GM12865 (cell line): ENCODE results near the gene RAP1GAP.

Experiments
- DNase-seq: peaks from one replicate; pipeline ENCODE4 v3.0.0; 2010; ENCODE audit warnings: low read depth
- H3K4me3 ChIP-seq: 2 replicates; pipeline ENCODE4 v1.5.1; 2011; ENCODE audit warnings: mild to moderate bottlenecking, low read depth, low read length, control low read depth
- CTCF ChIP-seq: IDR thresholded peaks from 2 replicates; pipeline ENCODE4 v1.5.1; 2011; ENCODE audit warnings: low read length, control low read depth, low read depth, inconsistent platforms; ENCODE audit not compliant: insufficient read depth; ENCODE audit errors: missing control alignments

RAP1GAP gene

GRCh38 chr1:21603177-21604138 is 65.7 kb downstream of the RAP1GAP start:
- TF ChIP-seq CTCF, result no peak
- no peak overlapping the region for H3K4me3 ChIP-seq
- DNase-seq, result no peak

DNA sequence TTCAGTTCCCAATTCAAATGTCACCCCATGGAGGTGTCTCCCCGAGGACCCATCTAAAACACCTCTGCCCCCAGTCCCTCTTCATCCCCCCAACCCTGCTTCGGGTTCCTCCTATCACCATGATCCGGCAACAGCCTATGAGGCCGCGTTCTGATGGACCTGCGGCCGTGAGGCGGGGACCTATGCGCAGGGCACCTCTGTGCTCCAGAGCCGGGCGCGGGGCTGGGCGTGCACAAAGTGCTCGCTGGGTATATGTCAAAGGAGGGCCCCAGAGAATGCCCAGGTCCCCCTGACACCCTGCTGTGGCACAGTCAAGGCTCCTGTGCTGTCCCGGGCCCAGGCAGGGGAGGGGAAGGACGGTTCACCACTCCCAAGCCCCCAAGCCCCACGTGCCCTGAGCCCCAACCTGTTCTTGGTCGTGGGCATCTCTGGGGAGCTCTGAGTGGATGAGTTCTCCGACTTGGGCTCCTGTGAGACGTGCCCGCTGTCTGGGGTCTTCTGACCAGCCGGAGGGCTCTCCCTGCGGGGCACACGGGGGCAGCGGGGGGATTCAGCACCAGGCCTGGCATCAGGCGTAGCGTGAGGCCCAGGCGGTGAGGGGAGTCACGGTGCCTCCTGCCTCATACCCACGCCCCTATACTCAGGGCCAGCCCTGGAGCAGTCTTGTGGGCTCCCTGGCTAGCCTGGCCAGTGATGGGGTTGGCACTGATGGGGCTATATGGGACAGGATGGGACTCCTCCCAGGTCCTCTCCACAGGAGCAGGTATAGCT is 67.7 kb downstream of the RAP1GAP start:
- H3K4me3 ChIP-seq, result no peak overlapping the region
- no peak for TF ChIP-seq CTCF
- DNase-seq, result no peak

GRCh38 chr1:21599402-21599801 is 69.8 kb downstream of the RAP1GAP start:
- no peak for DNase-seq
- no peak for TF ChIP-seq CTCF
- no peak overlapping the region for H3K4me3 ChIP-seq

DNA sequence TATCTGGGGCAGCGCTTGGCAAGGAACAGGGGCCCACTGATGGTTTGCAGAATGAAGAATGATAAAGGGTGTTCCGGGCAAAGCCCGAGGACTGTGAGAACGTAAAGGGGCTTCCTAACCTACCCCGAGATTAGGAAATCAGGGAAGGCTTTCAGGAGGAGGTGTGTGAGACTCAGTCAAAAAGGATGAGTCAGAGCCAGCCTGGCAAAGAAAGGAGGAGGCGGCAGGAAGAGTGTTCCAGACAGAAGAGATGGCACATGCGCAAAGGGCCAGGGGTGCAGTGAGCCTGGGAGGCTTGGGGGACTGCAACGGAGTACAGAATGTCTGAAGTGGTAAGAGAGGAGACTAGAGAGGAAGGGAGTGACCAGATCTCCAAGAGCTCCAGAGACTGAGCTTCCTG is 70.3 kb downstream of the RAP1GAP start:
- no peak for TF ChIP-seq CTCF
- H3K4me3 ChIP-seq, result no peak overlapping the region
- DNase-seq, result no peak

GRCh38 chr1:21598417-21598816 is 70.7 kb downstream of the RAP1GAP start:
- no peak for DNase-seq
- no peak overlapping the region for H3K4me3 ChIP-seq
- TF ChIP-seq CTCF, result no peak

DNA sequence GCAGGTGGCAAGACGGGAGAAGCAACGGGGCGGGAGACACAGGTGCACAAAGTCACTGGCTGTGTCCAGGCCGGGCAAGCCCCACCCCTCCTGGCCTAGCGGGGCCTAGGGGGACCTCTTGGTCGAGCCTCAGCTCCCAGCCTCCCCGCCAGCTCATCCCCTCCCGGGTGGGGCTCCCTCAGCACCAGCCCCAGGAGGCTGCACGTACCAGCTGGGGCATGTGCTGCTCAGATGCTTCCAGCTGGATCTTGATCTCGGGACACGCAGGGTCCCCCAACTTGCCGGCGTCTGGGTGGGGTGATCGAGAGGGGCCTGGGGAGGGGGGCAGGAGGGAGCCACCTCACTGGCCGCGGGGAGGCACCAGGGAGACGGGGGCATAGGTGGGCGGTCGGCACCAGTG is 71.4 kb downstream of the RAP1GAP start:
- DNase-seq, result no peak
- no peak for TF ChIP-seq CTCF
- H3K4me3 ChIP-seq, result no peak overlapping the region
